DOHH2 (cell line): ENCODE measurements around the gene TJP2.

Source experiments
- CTCF ChIP-seq: fragments of 200-600 bp; sonication (generic); IDR thresholded peaks from one replicate; pipeline ENCODE4 v1.5.1; 2014; ENCODE audit warnings: antibody characterized with exemption, mild to moderate bottlenecking, low read depth, low read length; ENCODE audit not compliant: poor library complexity, severe bottlenecking
- EZH2phosphoT487 ChIP-seq: fragments of 200-600 bp; sonication (generic); IDR thresholded peaks from 2 replicates; pipeline ENCODE4 v1.6.1; 2017; ENCODE audit warnings: borderline replicate concordance, mild to moderate bottlenecking, antibody characterized with exemption, low read length, moderate library complexity, mixed read lengths

GRCh38 chr9:69178583-69179011 is 4.5 kb downstream of the TJP2 start:
- no peak for TF ChIP-seq CTCF
- no peak for TF ChIP-seq EZH2phosphoT487
